NB4 (cell line): Measurements from ENCODE around the gene FBXL17.

Experiments used
- DNase-seq: peaks from one replicate; pipeline ENCODE4 v3.0.0; 2010; ENCODE audit warnings: low read depth
- H3K4me3 ChIP-seq: one replicate; pipeline ENCODE4 v1.5.1; 2011; ENCODE audit warnings: mild to moderate bottlenecking, low read depth, low read length, moderate library complexity
- MAX ChIP-seq: IDR thresholded peaks from 2 replicates; pipeline ENCODE4 v1.6.1; 2011; ENCODE audit warnings: low read depth, low read length
- MYC ChIP-seq: IDR thresholded peaks from 2 replicates; pipeline ENCODE4 v1.6.1; 2011; ENCODE audit warnings: low read depth, low read length
- POLR2A ChIP-seq: IDR thresholded peaks from 2 replicates; pipeline ENCODE4 v1.6.1; 2011; ENCODE audit warnings: mild to moderate bottlenecking; ENCODE audit not compliant: insufficient read length; ENCODE audit errors: extremely low read depth
- TF ChIP-seq, protein P1 (sequence below): IDR thresholded peaks from one replicate; pipeline ENCODE4 v1.5.1; 2012; ENCODE audit warnings: low read depth, low read length

The FBXL17 gene

GRCh38 chr5:108090946-108091345 lies 291.0 kb downstream of the FBXL17 start:
- TF ChIP-seq MAX (no peak), POLR2A (no peak), MYC (no peak)
- TF ChIP-seq, protein P1, sequence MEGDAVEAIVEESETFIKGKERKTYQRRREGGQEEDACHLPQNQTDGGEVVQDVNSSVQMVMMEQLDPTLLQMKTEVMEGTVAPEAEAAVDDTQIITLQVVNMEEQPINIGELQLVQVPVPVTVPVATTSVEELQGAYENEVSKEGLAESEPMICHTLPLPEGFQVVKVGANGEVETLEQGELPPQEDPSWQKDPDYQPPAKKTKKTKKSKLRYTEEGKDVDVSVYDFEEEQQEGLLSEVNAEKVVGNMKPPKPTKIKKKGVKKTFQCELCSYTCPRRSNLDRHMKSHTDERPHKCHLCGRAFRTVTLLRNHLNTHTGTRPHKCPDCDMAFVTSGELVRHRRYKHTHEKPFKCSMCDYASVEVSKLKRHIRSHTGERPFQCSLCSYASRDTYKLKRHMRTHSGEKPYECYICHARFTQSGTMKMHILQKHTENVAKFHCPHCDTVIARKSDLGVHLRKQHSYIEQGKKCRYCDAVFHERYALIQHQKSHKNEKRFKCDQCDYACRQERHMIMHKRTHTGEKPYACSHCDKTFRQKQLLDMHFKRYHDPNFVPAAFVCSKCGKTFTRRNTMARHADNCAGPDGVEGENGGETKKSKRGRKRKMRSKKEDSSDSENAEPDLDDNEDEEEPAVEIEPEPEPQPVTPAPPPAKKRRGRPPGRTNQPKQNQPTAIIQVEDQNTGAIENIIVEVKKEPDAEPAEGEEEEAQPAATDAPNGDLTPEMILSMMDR: no peak
- no peak overlapping the region for H3K4me3 ChIP-seq

DNA sequence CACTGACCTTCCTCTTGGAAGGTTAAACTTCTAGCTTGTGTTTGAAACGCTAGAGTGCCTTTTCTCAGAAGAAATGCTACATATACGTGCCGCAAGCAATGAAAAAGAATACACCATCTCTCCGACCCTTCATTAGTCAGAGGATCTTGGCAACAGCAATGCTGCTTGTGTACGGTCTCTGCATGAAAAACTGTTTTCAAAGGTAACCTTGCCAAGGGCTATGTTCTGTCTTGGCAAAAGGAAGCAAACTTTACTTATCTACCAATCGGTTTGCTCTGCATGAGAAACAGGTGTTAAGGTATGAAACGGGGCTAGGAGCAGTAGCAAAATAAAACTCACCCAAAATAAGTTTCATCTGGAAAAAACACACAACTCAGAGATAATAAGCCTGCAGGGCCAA lies 297.8 kb downstream of the FBXL17 start:
- H3K4me3 ChIP-seq: no peak overlapping the region
- TF ChIP-seq MAX: no peak
- TF ChIP-seq POLR2A: no peak
- TF ChIP-seq MYC: no peak
- TF ChIP-seq, protein P1: no peak
- DNase-seq: no peak

More at GRCh38 chr5:108090946-108091345, 291.0 kb downstream of the FBXL17 start:
- DNase-seq: no peak

DNA sequence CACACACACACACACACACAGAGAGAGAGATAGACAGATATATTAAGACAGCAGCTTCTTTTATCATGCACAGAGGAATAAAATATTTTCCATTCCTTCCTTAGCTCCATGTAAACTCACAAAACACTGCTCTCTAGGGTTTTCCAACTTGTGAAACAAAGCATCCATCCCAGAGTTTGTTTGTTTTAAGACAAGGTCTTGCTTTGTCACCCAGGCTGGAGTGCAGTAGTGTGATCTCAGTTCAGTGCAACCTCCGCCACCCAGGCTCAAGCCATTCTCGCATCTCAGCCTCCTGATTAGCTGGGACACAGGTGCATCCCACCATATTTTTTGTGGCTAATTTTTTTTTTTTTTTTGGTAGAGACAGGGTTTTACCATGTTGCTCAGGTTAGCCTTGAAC lies 298.7 kb downstream of the FBXL17 start:
- no peak for TF ChIP-seq MAX
- no peak for TF ChIP-seq MYC
- no peak for TF ChIP-seq POLR2A
- TF ChIP-seq, protein P1: no peak
- no peak for DNase-seq
- H3K4me3 ChIP-seq: no peak overlapping the region

DNA sequence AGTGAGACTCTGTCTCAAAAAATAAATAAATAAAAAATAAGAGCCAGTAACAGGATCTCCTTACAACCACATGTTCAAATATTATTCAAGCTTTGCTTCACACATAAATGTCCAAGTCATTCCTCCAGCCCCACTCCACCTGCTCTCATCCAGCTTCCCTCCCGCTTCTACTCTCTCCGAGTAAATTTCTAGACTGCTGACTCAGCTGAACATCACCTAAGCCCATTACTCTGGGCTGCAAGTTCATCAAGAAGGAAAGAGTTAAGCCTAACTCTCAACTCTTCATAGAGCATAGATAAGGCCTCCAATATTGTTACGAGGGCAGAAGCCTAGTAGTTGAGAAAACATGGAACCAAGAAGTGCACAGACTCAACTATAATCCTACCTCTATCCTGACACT lies 300.2 kb downstream of the FBXL17 start:
- H3K4me3 ChIP-seq: no peak overlapping the region
- DNase-seq: no peak
- TF ChIP-seq POLR2A: no peak
- TF ChIP-seq, protein P1: no peak
- TF ChIP-seq MYC: no peak
- no peak for TF ChIP-seq MAX

GRCh38 chr5:108079753-108080152 lies 302.1 kb downstream of the FBXL17 start:
- no peak for DNase-seq
- TF ChIP-seq MYC: no peak
- no peak for TF ChIP-seq MAX
- no peak overlapping the region for H3K4me3 ChIP-seq

GRCh38 chr5:108078882-108079281 lies 303.0 kb downstream of the FBXL17 start:
- no peak overlapping the region for H3K4me3 ChIP-seq
- TF ChIP-seq, protein P1: no peak
- no peak for TF ChIP-seq POLR2A
- no peak for TF ChIP-seq MAX
- TF ChIP-seq MYC: no peak

More at GRCh38 chr5:108078882-108079281, 303.0 kb downstream of the FBXL17 start:
- no peak for DNase-seq
